ENCODE measurements around the gene SLCO2B1.

GRCh38 chr11:75238595-75239440 lies 87.9 kb downstream of the SLCO2B1 start:
- TF ChIP-seq, protein P1, sequence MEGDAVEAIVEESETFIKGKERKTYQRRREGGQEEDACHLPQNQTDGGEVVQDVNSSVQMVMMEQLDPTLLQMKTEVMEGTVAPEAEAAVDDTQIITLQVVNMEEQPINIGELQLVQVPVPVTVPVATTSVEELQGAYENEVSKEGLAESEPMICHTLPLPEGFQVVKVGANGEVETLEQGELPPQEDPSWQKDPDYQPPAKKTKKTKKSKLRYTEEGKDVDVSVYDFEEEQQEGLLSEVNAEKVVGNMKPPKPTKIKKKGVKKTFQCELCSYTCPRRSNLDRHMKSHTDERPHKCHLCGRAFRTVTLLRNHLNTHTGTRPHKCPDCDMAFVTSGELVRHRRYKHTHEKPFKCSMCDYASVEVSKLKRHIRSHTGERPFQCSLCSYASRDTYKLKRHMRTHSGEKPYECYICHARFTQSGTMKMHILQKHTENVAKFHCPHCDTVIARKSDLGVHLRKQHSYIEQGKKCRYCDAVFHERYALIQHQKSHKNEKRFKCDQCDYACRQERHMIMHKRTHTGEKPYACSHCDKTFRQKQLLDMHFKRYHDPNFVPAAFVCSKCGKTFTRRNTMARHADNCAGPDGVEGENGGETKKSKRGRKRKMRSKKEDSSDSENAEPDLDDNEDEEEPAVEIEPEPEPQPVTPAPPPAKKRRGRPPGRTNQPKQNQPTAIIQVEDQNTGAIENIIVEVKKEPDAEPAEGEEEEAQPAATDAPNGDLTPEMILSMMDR (IDR thresholded peaks at IDR 0.05): no peak
- no peak for TF ChIP-seq POLR2A (IDR thresholded peaks at IDR 0.05)
